Inferior parietal cortex (tissue), 1 donor: ENCODE results near the gene NTRK1.

ENCODE experiments used
- DNase-seq: peaks from one replicate; pipeline ENCODE4 v3.0.0-alpha.2; 2016; ENCODE audit errors: extremely low spot score

Gene NTRK1

GRCh38 chr1:156881101-156881500 is 20.4 kb downstream of the NTRK1 start:
- DNase-seq, result no peak

- no peak for DNase-seq
These were observed 21.0 kb downstream of the NTRK1 start for GRCh38 chr1:156881663-156882062.

GRCh38 chr1:156882543-156882942 is 21.9 kb downstream of the NTRK1 start:
- no peak for DNase-seq

- DNase-seq, result no peak
These were observed 23.3 kb downstream of the NTRK1 start for GRCh38 chr1:156883919-156884318.

- no peak for DNase-seq
These were observed 24.0 kb downstream of the NTRK1 start for GRCh38 chr1:156884560-156885184.

- DNase-seq, result no peak
These were observed 24.6 kb downstream of the NTRK1 start for GRCh38 chr1:156885314-156885713.

- DNase-seq, result no peak
These were observed 25.3 kb downstream of the NTRK1 start for GRCh38 chr1:156885880-156886355.

- no peak for DNase-seq
These were observed 26.1 kb downstream of the NTRK1 start for GRCh38 chr1:156886583-156887281.

GRCh38 chr1:156887317-156887716 is 26.7 kb downstream of the NTRK1 start:
- no peak for DNase-seq

GRCh38 chr1:156887734-156888133 is 27.1 kb downstream of the NTRK1 start:
- DNase-seq, result no peak

- peak; percentile 90 for DNase-seq
These were observed 29.3 kb downstream of the NTRK1 start for GRCh38 chr1:156889802-156890580.

- DNase-seq, result peak; percentile 78
These were observed 31.8 kb downstream of the NTRK1 start for GRCh38 chr1:156892190-156893047.

GRCh38 chr1:156893048-156893953 is 32.6 kb downstream of the NTRK1 start, which contains the start of gene PEAR1:
TSS of gene PEAR1 (plus strand) at chr1:156893718. CDS start at chr1:156903927, 10,209 bp downstream.
- DNase-seq, result no peak

GRCh38 chr1:156894001-156894400 is 33.3 kb downstream of the NTRK1 start:
- DNase-seq, result no peak

- no peak for DNase-seq
These were observed 34.2 kb downstream of the NTRK1 start for GRCh38 chr1:156894711-156895454.

GRCh38 chr1:156895455-156895812 is 34.8 kb downstream of the NTRK1 start:
- no peak for DNase-seq

GRCh38 chr1:156895927-156896326 is 35.3 kb downstream of the NTRK1 start:
- DNase-seq, result no peak

- no peak for DNase-seq
These were observed 35.9 kb downstream of the NTRK1 start for GRCh38 chr1:156896490-156897033.

- no peak for DNase-seq
These were observed 36.6 kb downstream of the NTRK1 start for GRCh38 chr1:156897078-156897825.
